AG04449 (cell line): ENCODE results near the gene TMEM255B.

Source experiments
- CTCF ChIA-PET: fragments of 350-600 bp; formaldehyde crosslinking; extraction: SDS; loops from one replicate; lab custom pipeline; 2021; ENCODE audit warnings: antibody characterized with exemption; lab: Yijun Ruan, JAX
- POLR2A ChIA-PET: fragments of 400-600, 350-600 bp; formaldehyde crosslinking; extraction: SDS; loops from one replicate; lab custom pipeline; 2020; ENCODE audit warnings: antibody characterized with exemption, inconsistent platforms; lab: Yijun Ruan, JAX
- DNase-seq: peaks from one replicate; pipeline ENCODE4 v3.0.0-alpha.2; 2010; ENCODE audit warnings: low read depth, low spot score
- H3K4me3 ChIP-seq: 2 replicates; pipeline ENCODE4 v1.5.1; 2011; ENCODE audit warnings: low read depth, mild to moderate bottlenecking, control low read depth, low read length
- TF ChIP-seq, protein P1 (sequence below): IDR thresholded peaks from one replicate; pipeline ENCODE4 v1.5.1; 2011; ENCODE audit warnings: mild to moderate bottlenecking, moderate library complexity, low read length, control low read depth, inconsistent platforms; ENCODE audit not compliant: insufficient read depth; ENCODE audit errors: missing control alignments

The TMEM255B gene

DNA sequence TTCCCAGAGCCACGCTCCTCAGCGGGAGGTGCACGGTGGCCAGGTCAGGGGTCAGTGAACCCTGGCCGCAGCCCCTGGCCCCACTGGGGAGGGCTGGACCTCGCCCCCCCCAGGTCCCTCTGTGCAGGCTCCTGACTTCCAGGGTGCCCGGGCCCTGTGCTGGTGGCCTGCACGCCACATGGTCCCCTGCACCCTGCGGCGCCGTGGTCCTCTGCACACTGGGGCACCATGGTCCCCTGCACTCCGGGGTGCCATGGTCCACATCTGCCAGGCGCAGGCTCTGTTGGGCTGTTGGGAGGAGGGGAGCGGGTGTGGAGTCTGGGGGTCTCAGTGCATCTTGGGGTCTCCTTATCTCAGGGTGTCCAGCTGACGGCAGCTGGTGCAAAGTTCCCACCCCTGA is 23.3 kb upstream of the TMEM255B start:
- CTCF ChIA-PET = no interaction called here
- no peak for DNase-seq
- TF ChIP-seq, protein P1, sequence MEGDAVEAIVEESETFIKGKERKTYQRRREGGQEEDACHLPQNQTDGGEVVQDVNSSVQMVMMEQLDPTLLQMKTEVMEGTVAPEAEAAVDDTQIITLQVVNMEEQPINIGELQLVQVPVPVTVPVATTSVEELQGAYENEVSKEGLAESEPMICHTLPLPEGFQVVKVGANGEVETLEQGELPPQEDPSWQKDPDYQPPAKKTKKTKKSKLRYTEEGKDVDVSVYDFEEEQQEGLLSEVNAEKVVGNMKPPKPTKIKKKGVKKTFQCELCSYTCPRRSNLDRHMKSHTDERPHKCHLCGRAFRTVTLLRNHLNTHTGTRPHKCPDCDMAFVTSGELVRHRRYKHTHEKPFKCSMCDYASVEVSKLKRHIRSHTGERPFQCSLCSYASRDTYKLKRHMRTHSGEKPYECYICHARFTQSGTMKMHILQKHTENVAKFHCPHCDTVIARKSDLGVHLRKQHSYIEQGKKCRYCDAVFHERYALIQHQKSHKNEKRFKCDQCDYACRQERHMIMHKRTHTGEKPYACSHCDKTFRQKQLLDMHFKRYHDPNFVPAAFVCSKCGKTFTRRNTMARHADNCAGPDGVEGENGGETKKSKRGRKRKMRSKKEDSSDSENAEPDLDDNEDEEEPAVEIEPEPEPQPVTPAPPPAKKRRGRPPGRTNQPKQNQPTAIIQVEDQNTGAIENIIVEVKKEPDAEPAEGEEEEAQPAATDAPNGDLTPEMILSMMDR = no peak
- H3K4me3 ChIP-seq = no peak overlapping the region
- POLR2A ChIA-PET = no interaction called here

DNA sequence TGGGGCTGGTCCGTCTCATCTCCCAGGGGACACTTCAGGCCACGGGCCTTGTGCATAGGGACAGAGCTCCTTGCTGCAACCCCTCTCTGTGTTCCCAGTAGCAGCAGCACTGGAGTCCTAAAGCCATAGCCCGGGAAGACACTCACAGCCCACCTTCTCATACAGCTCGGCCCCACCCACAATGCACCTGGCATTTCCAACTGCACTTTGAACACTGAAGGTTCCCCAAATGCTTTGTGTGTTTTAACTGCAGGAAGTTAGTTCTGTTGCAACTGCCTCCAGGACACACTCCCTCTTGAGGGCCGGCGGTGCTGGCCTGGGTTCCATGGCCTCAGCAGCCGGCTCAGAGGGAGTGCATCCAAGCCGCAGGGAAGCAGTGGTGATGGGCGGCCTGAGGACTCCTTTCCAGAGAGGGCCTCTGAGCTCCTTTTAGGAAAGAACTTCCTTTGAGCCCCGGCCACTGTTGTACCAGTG is 22.7 kb upstream of the TMEM255B start:
- ChIA-PET POLR2A (no interaction called here), CTCF (no interaction called here)
- H3K4me3 ChIP-seq = no peak overlapping the region
- no peak for DNase-seq
- TF ChIP-seq, protein P1 = no peak

DNA sequence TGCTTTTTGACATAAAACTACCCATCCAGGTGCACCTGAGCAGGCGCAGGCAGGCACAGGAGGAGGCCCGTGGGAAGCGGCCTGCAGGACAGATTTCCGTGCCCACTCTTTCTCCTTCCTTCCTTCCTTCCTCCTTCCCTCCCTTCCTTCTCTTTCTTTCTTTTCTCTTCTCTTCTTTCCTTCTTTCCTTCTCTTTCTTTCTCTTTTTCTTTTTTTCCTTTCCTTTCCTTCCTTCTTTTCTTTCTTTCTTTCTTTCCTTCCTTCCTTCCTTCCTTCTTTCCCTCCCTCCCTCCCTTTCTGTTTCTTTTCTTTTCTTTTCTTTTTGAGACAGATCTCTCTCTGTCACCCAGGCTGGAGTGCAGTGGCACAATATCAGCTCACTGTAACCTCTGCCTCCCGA is 21.2 kb upstream of the TMEM255B start:
- POLR2A ChIA-PET = no interaction called here
- TF ChIP-seq, protein P1 = no peak
- CTCF ChIA-PET = no interaction called here
- H3K4me3 ChIP-seq = no peak overlapping the region
- no peak for DNase-seq

DNA sequence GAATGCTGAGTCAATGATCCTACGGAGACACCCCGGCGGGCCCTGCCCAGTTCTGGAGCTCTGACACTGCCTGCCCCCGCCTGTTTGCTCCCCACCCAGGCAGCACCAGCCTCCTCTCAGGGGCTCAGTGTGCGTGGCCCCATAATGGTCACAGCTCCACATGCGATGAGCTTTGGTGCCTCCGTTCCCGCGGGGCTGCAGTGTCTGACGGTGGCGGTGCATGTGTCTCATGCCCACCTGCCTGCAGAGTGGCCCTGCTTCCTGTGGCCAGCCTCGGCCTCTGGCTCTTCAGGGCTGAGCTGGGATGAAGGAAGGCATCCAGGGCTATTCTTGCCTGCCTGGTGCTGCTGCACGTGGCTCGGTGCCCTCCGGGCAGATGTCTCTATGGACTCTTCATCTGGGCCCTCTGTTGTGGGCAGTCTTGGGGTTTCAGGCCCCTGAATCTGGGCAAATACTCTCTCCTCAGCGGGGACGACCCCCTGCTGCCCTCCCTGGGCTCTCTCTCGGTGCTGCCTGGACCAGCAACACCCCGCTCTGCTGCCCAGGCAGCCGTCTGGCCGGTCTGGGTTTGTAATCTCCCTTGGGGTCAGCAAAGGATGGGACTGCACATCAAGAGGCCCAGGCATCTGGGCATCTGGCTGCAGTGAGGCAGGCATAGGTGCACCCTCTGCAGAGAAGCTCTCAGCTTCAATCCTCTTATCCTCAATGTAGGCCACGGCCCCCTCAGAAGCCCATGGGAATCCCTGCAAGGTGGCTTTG is 19.3 kb upstream of the TMEM255B start:
- ChIA-PET CTCF (no interaction called here), POLR2A (no interaction called here)
- H3K4me3 ChIP-seq = no peak overlapping the region
- TF ChIP-seq, protein P1 = no peak
- no peak for DNase-seq

DNA sequence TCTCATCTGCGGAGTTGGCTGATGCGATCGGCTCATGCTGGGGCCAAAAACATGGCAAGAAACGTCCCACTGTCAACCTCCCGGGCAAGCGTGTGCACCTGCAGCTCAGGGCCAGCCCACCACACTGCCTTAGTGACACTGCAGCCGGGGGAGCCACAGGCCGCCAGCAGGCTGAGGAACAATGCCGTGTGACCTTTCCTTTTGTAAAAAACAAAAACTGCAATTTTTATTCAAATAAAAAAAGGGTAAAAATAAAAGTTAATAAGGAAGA is 18.8 kb upstream of the TMEM255B start:
- no peak for DNase-seq
- ChIA-PET CTCF (no interaction called here), POLR2A (no interaction called here)
- TF ChIP-seq, protein P1 = no peak
- no peak overlapping the region for H3K4me3 ChIP-seq

DNA sequence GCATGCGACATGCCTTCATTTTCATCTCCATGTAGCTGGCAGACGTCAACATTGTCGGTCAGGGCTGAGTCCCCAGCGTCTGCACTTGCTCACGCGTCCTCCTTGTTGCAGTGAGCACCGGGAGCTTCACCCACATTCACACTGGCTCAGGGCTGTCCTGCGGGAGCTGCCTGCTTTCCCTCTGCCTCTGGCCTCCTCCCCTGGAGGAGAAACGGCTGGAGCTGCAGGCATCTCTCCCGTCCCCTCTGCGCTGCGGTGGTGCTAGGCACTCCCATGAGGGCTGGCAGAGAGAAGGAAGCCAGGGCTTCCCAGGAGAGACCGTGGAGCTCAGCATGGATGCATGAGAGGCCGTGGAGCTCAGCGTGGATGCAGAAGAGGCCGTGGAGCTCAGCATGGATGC is 18.4 kb upstream of the TMEM255B start:
- CTCF ChIA-PET = interaction anchor here (1.5 kb wide), 1 partner anchor 16 kb away, joined by 6 read pairs; no protein-coding TSS in a partner anchor
- TF ChIP-seq, protein P1 = no peak
- POLR2A ChIA-PET = no interaction called here
- DNase-seq = no peak
- no peak overlapping the region for H3K4me3 ChIP-seq
